H1 (cell line): ENCODE data around the gene SLC22A2. TPM values are rescaled to one million over a fixed set of nuclear protein-coding genes. Genes with fewer than 3 reads are reported as not detected.

ENCODE experiments used
- CTCF ChIA-PET: fragments of 300-600 bp; sonication (Branson Sonifier 250); formaldehyde crosslinking; loops from one replicate; lab custom pipeline; 2021; ENCODE audit not compliant: partially characterized antibody; lab: Charles Lee
- POLR2A ChIA-PET: fragments of 300-600 bp; sonication (Branson Sonifier 250); formaldehyde crosslinking; loops from one replicate; lab custom pipeline; 2021; ENCODE audit warnings: inconsistent platforms; ENCODE audit not compliant: partially characterized antibody; lab: Charles Lee
- DNase-seq, 2 experiments: peaks; one replicate each; pipeline versions ENCODE4 v3.0.0 to v3.0.0-alpha.2; 2010 to 2022; ENCODE audit warnings: low spot score in 2 of 2, low read depth in 1 of 2, mixed read lengths in 1 of 2
- FAIRE-seq: peaks from 2 replicates; lab custom pipeline; 2011; peaks lifted over from hg19 to GRCh38; lab: Jason Lieb, UNC
- H2AFZ ChIP-seq: 2 replicates; pipeline ENCODE4 v1.8.1; 2012; ENCODE audit warnings: low read length, inconsistent platforms
- H2AK5ac ChIP-seq: 2 replicates; pipeline ENCODE4 v1.6.1; 2013; ENCODE audit warnings: low read depth, low read length
- H2BK120ac ChIP-seq: replicated peaks from 2 replicates; pipeline ENCODE3; 2013; ENCODE audit warnings: low read depth, low read length, inconsistent platforms
- H2BK12ac ChIP-seq: 2 replicates; pipeline ENCODE4 v1.6.1; 2013; ENCODE audit warnings: low read depth, low read length
- H2BK15ac ChIP-seq: 2 replicates; pipeline ENCODE4 v1.6.1; 2013; ENCODE audit warnings: low read length
- H2BK20ac ChIP-seq: 2 replicates; pipeline ENCODE4 v1.6.1; 2013; ENCODE audit warnings: low read length
- H2BK5ac ChIP-seq: 2 replicates; pipeline ENCODE4 v1.6.1; 2013; ENCODE audit warnings: low read depth, low read length
- H3K14ac ChIP-seq: 2 replicates; pipeline ENCODE4 v1.6.1; 2013; ENCODE audit warnings: inconsistent platforms; ENCODE audit not compliant: insufficient read length
- H3K18ac ChIP-seq: 2 replicates; pipeline ENCODE4 v1.6.1; 2013; ENCODE audit warnings: low read length; ENCODE audit errors: extremely low read depth
- H3K23ac ChIP-seq: 2 replicates; pipeline ENCODE4 v1.6.1; 2013; ENCODE audit warnings: inconsistent platforms; ENCODE audit not compliant: insufficient read length
- H3K23me2 ChIP-seq: 2 replicates; pipeline ENCODE4 v1.6.1; 2013; ENCODE audit warnings: low read depth, low read length
- H3K27ac ChIP-seq: 2 replicates; pipeline ENCODE4 v1.6.1; 2011; ENCODE audit warnings: low read depth, low read length, inconsistent platforms
- H3K27me3 ChIP-seq, 4 experiments: replicated peaks in 1 of 4; 1 replicate in 1 of 4; 2 replicates in 3 of 4; pipeline versions ENCODE4 v1.6.1 to v1.8.1; 2011 to 2013; ENCODE audit warnings: low read length in 3 of 4, mild to moderate bottlenecking in 3 of 4, inconsistent platforms in 2 of 4, mixed read lengths in 2 of 4, moderate library complexity in 1 of 4; ENCODE audit not compliant: control insufficient read depth in 3 of 4, insufficient read depth in 3 of 4; ENCODE audit errors: extremely low read depth in 1 of 4
- H3K36me3 ChIP-seq, 4 experiments: 2 replicates each; pipeline versions ENCODE4 v1.6.1 to v1.8.1; 2011 to 2013; ENCODE audit warnings: mild to moderate bottlenecking in 4 of 4, low read length in 3 of 4, moderate library complexity in 2 of 4, control low read depth in 1 of 4, inconsistent platforms in 1 of 4; ENCODE audit not compliant: insufficient read depth in 4 of 4, control insufficient read depth in 2 of 4
- H3K4ac ChIP-seq: replicated peaks from 2 replicates; pipeline ENCODE3; 2013; ENCODE audit warnings: low read length, low read depth, mixed read lengths, inconsistent platforms; ENCODE audit not compliant: insufficient read length
- H3K4me1 ChIP-seq, 4 experiments: replicated peaks in 1 of 4; 1 replicate in 1 of 4; 2 replicates in 3 of 4; pipeline versions ENCODE4 v1.6.1 to v1.8.1; 2011 to 2013; ENCODE audit warnings: low read length in 3 of 4, inconsistent platforms in 2 of 4, mixed read lengths in 1 of 4; ENCODE audit not compliant: insufficient read depth in 4 of 4, control insufficient read depth in 3 of 4
- H3K4me2 ChIP-seq, 2 experiments: 2 replicates each; pipeline versions ENCODE4 v1.6.1 to v1.8.1; 2011 to 2013; ENCODE audit warnings: low read depth in 2 of 2, low read length in 2 of 2, control low read depth in 1 of 2, inconsistent platforms in 1 of 2, mild to moderate bottlenecking in 1 of 2; ENCODE audit not compliant: insufficient read depth in 1 of 2
- H3K4me3 ChIP-seq, 4 experiments: fragments of 200-600, 300-600 bp in 1 of 4; sonication (generic), shearing (Covaris generic), sonication (Bioruptor Twin) in 1 of 4; 2 replicates each; pipeline versions ENCODE4 v1.5.1 to v1.8.1; 2011 to 2016; ENCODE audit warnings: low read length in 4 of 4, low read depth in 3 of 4, control low read depth in 2 of 4, inconsistent platforms in 2 of 4, mild to moderate bottlenecking in 2 of 4, mixed read lengths in 1 of 4, moderate library complexity in 1 of 4; ENCODE audit not compliant: insufficient read depth in 2 of 4; ENCODE audit errors: extremely low read depth in 1 of 4
- H3K56ac ChIP-seq: replicated peaks from 2 replicates; pipeline ENCODE3; 2013; ENCODE audit warnings: low read depth, mild to moderate bottlenecking, mixed read lengths, low read length, inconsistent platforms; ENCODE audit not compliant: insufficient read length
- H3K79me1 ChIP-seq: 2 replicates; pipeline ENCODE4 v1.6.1; 2013; ENCODE audit warnings: low read depth, low read length, control low read depth
- H3K79me2 ChIP-seq, 2 experiments: 2 replicates each; pipeline versions ENCODE4 v1.6.1 to v1.8.1; 2012 to 2013; ENCODE audit warnings: low read length in 2 of 2, mild to moderate bottlenecking in 2 of 2, inconsistent platforms in 1 of 2; ENCODE audit not compliant: insufficient read depth in 2 of 2, control insufficient read depth in 1 of 2
- H3K9ac ChIP-seq, 4 experiments: replicated peaks in 1 of 4; 1 replicate in 1 of 4; 2 replicates in 3 of 4; pipeline versions ENCODE4 v1.6.1 to v1.8.1; 2011 to 2013; ENCODE audit warnings: low read depth in 3 of 4, low read length in 3 of 4, control low read depth in 2 of 4, mild to moderate bottlenecking in 2 of 4, moderate library complexity in 2 of 4, inconsistent platforms in 1 of 4; ENCODE audit errors: extremely low read depth in 1 of 4
- H3K9me3 ChIP-seq, 2 experiments: 2 replicates each; pipeline versions ENCODE4 v1.6.1 to v1.8.1; 2012 to 2013; ENCODE audit warnings: mild to moderate bottlenecking in 2 of 2, moderate library complexity in 2 of 2, control low read depth in 1 of 2, inconsistent platforms in 1 of 2, low read depth in 1 of 2, low read length in 1 of 2, mixed read lengths in 1 of 2; ENCODE audit not compliant: insufficient read depth in 2 of 2
- H4K20me1 ChIP-seq, 2 experiments: replicated peaks in 1 of 2; 2 replicates each; pipeline versions ENCODE3 to v1.8.1; 2011 to 2013; ENCODE audit warnings: inconsistent platforms in 2 of 2, low read length in 2 of 2, mild to moderate bottlenecking in 1 of 2; ENCODE audit not compliant: insufficient read depth in 2 of 2, control insufficient read depth in 1 of 2
- H4K5ac ChIP-seq: 2 replicates; pipeline ENCODE4 v1.6.1; 2013; ENCODE audit warnings: low read length, low read depth, mixed read lengths, inconsistent platforms; ENCODE audit not compliant: insufficient read length
- H4K8ac ChIP-seq: 2 replicates; pipeline ENCODE4 v1.8.0; 2013; ENCODE audit warnings: mild to moderate bottlenecking, moderate library complexity, low read length, inconsistent platforms; ENCODE audit not compliant: insufficient read depth; ENCODE audit errors: extremely low read depth
- H4K91ac ChIP-seq: replicated peaks from 2 replicates; pipeline ENCODE3; 2013; ENCODE audit warnings: low read length, mixed read lengths, inconsistent platforms; ENCODE audit not compliant: insufficient read length
- ASH2L ChIP-seq: fragments of 200-600, 300-600 bp; sonication (generic); IDR thresholded peaks from one replicate; pipeline ENCODE4 v1.7.1; 2017; ENCODE audit warnings: low read length
- EZH2 ChIP-seq: fragments of 200-600 bp; sonication (generic); IDR thresholded peaks from 2 replicates; pipeline ENCODE4 v1.7.1; 2012; ENCODE audit warnings: low read depth, mild to moderate bottlenecking, moderate library complexity, low read length, inconsistent platforms; ENCODE audit not compliant: severe bottlenecking
- SP1 ChIP-seq: IDR thresholded peaks from 2 replicates; pipeline ENCODE4 v1.6.1; 2011; ENCODE audit warnings: low read depth, low read length
- TAF7 ChIP-seq: optimal IDR thresholded peaks from 2 replicates; pipeline ENCODE3; 2011; ENCODE audit warnings: low read depth, mild to moderate bottlenecking, inconsistent platforms, low read length, moderate library complexity, borderline replicate concordance
- TEAD4 ChIP-seq: IDR thresholded peaks from 2 replicates; pipeline ENCODE4 v1.6.1; 2012; ENCODE audit warnings: low read depth, low read length, inconsistent platforms, mixed read lengths
- USF2 ChIP-seq: IDR thresholded peaks from 2 replicates; pipeline ENCODE4 v1.6.1; 2011; ENCODE audit warnings: low read length, improper control_type of control experiment
- WGBS, 2 experiments: shearing (Covaris generic) in 1 of 2; methylation state at CpG; one replicate each; pipeline versions ENCODE4 v1.1.6 to v1.1.7; 2013 to 2015; ENCODE audit warnings: low lambda C conversion rate in 2 of 2, mixed read lengths in 2 of 2, inconsistent platforms in 1 of 2, low coverage in 1 of 2, missing lambda C conversion rate in 1 of 2; ENCODE audit not compliant: insufficient replicate concordance in 2 of 2, insufficient coverage in 1 of 2, insufficient read length in 1 of 2; ENCODE audit errors: extremely low coverage in 1 of 2, missing lambda C conversion rate in 1 of 2; 5-methylcytosine and 5-hydroxymethylcytosine counted together
- polyA plus RNA-seq, 7 experiments: library from polyadenylated mRNA; depleted of rRNA in 3 of 7; stranded (reverse) in 5 of 7; unstranded in 2 of 7; fragments of >200 nt in 5 of 7; fragments of 200-250 nt in 2 of 7; gene quantifications; 1 replicate in 5 of 7; 2 replicates in 1 of 7; 4 replicates in 1 of 7; pipeline versions ENCODE4 v1.2.1 to v1.2.3, GENCODE V29; 2011 to 2013; ENCODE audit warnings: missing spikeins in 2 of 7, mixed read lengths in 2 of 7
- total RNA-seq: library from RNA; stranded (reverse); fragmentation: NEBNext Ultra II Directional; extraction: Animal tissue kit (Norgen Biotek cat#: 25700); gene quantifications from 2 replicates; pipeline ENCODE4 v1.2.1, GENCODE V29; 2021

Gene SLC22A2
- total and polyA plus RNA-seq, 2 of the 8 experiments (the other 6 are each of a cell fraction or from before 2014, with no cell fraction given) = 0.23 to 1.4 TPM

GRCh38 chr6:160177220-160177619 is 81.4 kb downstream of the SLC22A2 start:
- Histone ChIP-seq H3K79me2 (no peaks in the 10 kb centered on the region), H3K36me3 (no peaks in the 10 kb centered on the region), H4K91ac (no peak overlapping the region), H3K18ac (no peak overlapping the region), H3K9me3 (no peaks in the 10 kb centered on the region), H3K4me1 (peaks cover 0 to 14% (median 7%) of the 10 kb centered on the region in 4 experiments; a peak in 3 of 7 replicates), H2BK12ac (no peak overlapping the region), H4K20me1 (no peaks in the 10 kb centered on the region), H3K27me3 (no peaks in the 10 kb centered on the region), H2BK5ac (no peak overlapping the region), H3K23ac (no peak overlapping the region), H3K56ac (no peak overlapping the region)
- peak in 1 of 2 experiments; percentile 23 for DNase-seq
- CTCF ChIA-PET = interaction anchor here (0.6 to 1.1 kb wide), 3 partner anchors 49 to 278 kb away, joined by 3 read pairs; no protein-coding TSS in a partner anchor
- TF ChIP-seq TAF7 (no peak), USF2 (no peak), TEAD4 (peak; percentile 99), EZH2 (no peak), SP1 (peak; percentile 53), ASH2L (peak; percentile 42)
- TF ChIP-seq, all 59 proteins: peak for 3
- Histone ChIP-seq H4K5ac (no peak overlapping the region), H3K4ac (no peak overlapping the region), H3K14ac (no peak overlapping the region), H4K8ac (no peak overlapping the region), H3K4me2 (peak overlapping the region; percentile 16 to 24; a peak in 1 of 4 replicates), H2AK5ac (no peak overlapping the region), H3K4me3 (peak overlapping the region in 1 of 4 experiments; percentile 15; a peak in 1 of 8 replicates), H3K27ac (no peak overlapping the region), H2BK120ac (no peak overlapping the region), H3K9ac (no peak overlapping the region), H3K79me1 (no peaks in the 10 kb centered on the region), H2BK15ac (no peak overlapping the region), H2AFZ (no peak overlapping the region), H2BK20ac (no peak overlapping the region), H3K23me2 (no peaks in the 10 kb centered on the region)
- POLR2A ChIA-PET = interaction anchor here (0.7 kb wide), 1 partner anchor 21 kb away, joined by 3 read pairs; no protein-coding TSS in a partner anchor
- peak; percentile 79 for FAIRE-seq
- 25% methylated on average over 2 of the region's 2 CpGs; no CpG with 5 or more reads in 1 of the 2 experiments for WGBS, 2 experiments
